ENCODE results near the gene ABTB2.

- no peak for TF ChIP-seq KDM1A (IDR thresholded peaks at IDR 0.05; ENCODE audit: low read depth)
- no peak for TF ChIP-seq EP300 (IDR thresholded peaks at IDR 0.05)
- no peak for TF ChIP-seq CTCF (IDR thresholded peaks at IDR 0.05)
- TF ChIP-seq POLR2A (IDR thresholded peaks at IDR 0.05; ENCODE audit: low read length): no peak
- TF ChIP-seq HMGXB4 (CRISPR knock-in tag; IDR thresholded peaks at IDR 0.05; ENCODE audit: borderline replicate concordance): no peak
- TF ChIP-seq, protein P1, sequence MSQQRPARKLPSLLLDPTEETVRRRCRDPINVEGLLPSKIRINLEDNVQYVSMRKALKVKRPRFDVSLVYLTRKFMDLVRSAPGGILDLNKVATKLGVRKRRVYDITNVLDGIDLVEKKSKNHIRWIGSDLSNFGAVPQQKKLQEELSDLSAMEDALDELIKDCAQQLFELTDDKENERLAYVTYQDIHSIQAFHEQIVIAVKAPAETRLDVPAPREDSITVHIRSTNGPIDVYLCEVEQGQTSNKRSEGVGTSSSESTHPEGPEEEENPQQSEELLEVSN (IDR thresholded peaks at IDR 0.05; ENCODE audit: borderline replicate concordance, low read depth): no peak
- no peak for TF ChIP-seq NFE2L2 (conservative IDR thresholded peaks at IDR 0.05; ENCODE audit: low read length)
- no peak for TF ChIP-seq RCOR1 (IDR thresholded peaks at IDR 0.05; ENCODE audit: low read depth, low read length)
Measured at GRCh38 chr11:34236572-34236971, 121.2 kb downstream of the ABTB2 start.

Measured in A549 (cell line).